ENCODE data around the gene GPC5.

The GPC5 gene

GRCh38 chr13:92412481-92412880, 1014.1 kb downstream of the GPC5 start (continued):
- no peak for TF ChIP-seq ZNF510 (tag by site-specific recombination; IDR thresholded peaks at IDR 0.05; ENCODE audit: insufficient replicate concordance)

GRCh38 chr13:92412996-92413395, 1014.6 kb downstream of the GPC5 start:
- Histone ChIP-seq H3K36me3 (ENCODE audit: control insufficient read depth in 2 of 2, insufficient read depth in 1 of 2, low read length in 2 of 2) (no peaks in the 10 kb centered on the region), H3K9me3 (ENCODE audit: control insufficient read depth, insufficient read depth, low read depth, low read length) (no peaks in the 10 kb centered on the region), H3K27ac (ENCODE audit: extremely low read depth, low read depth, low read length) (no peak overlapping the region), H3K4me3 (ENCODE audit: low read depth, low read length) (no peak overlapping the region), H3K4me1 (ENCODE audit: control insufficient read depth, insufficient read depth, low read length) (no peaks in the 10 kb centered on the region)
- ChIA-PET POLR2A (no interaction called here), CTCF (no interaction called here)
- TF ChIP-seq KLF7 (tag by site-specific recombination; IDR thresholded peaks at IDR 0.05; ENCODE audit: borderline replicate concordance) (no peak), ZNF404 (tag by site-specific recombination; IDR thresholded peaks at IDR 0.05) (no peak), MYNN (tag by site-specific recombination; IDR thresholded peaks at IDR 0.05; ENCODE audit: borderline replicate concordance) (no peak), MEIS1 (CRISPR knock-in tag; IDR thresholded peaks at IDR 0.05; ENCODE audit: borderline replicate concordance) (no peak), ZNF426 (tag by site-specific recombination; IDR thresholded peaks at IDR 0.05) (no peak), ZFP37 (tag by site-specific recombination; IDR thresholded peaks at IDR 0.05) (no peak), ZNF510 (tag by site-specific recombination; IDR thresholded peaks at IDR 0.05; ENCODE audit: insufficient replicate concordance) (no peak), ZNF223 (tag by site-specific recombination; IDR thresholded peaks at IDR 0.05) (no peak), ZNF792 (tag by site-specific recombination; IDR thresholded peaks at IDR 0.05) (no peak), KLF16 (tag by site-specific recombination; IDR thresholded peaks at IDR 0.05) (no peak), ZNF423 (tag by site-specific recombination; IDR thresholded peaks at IDR 0.05) (no peak), ZNF530 (tag by site-specific recombination; IDR thresholded peaks at IDR 0.05; ENCODE audit: low read depth) (no peak), ZNF768 (tag by site-specific recombination; IDR thresholded peaks at IDR 0.05) (no peak), ZNF776 (tag by site-specific recombination; IDR thresholded peaks at IDR 0.05; ENCODE audit: borderline replicate concordance) (no peak), GLI4 (tag by site-specific recombination; IDR thresholded peaks at IDR 0.05) (no peak), ZNF292 (tag by site-specific recombination; IDR thresholded peaks at IDR 0.05; ENCODE audit: borderline replicate concordance, low read depth) (no peak)

- Histone ChIP-seq H3K4me3 (ENCODE audit: low read depth, low read length) (no peak overlapping the region), H3K27ac (ENCODE audit: extremely low read depth, low read depth, low read length) (no peak overlapping the region), H3K36me3 (ENCODE audit: control insufficient read depth in 2 of 2, insufficient read depth in 1 of 2, low read length in 2 of 2) (no peaks in the 10 kb centered on the region), H3K9me3 (ENCODE audit: control insufficient read depth, insufficient read depth, low read depth, low read length) (no peaks in the 10 kb centered on the region), H3K4me1 (ENCODE audit: control insufficient read depth, insufficient read depth, low read length) (no peaks in the 10 kb centered on the region)
- CTCF ChIA-PET, result no interaction called here
- TF ChIP-seq TCF7L2 (IDR thresholded peaks at IDR 0.05; ENCODE audit: borderline replicate concordance, low read depth, low read length) (peak; percentile 53; the same call in 1 of the 2 replicates), ZNF549 (tag by site-specific recombination; IDR thresholded peaks at IDR 0.05) (no peak)
- POLR2A ChIA-PET, result no interaction called here
Measured at GRCh38 chr13:92413452-92413851, 1015.0 kb downstream of the GPC5 start.

GRCh38 chr13:92414851-92415250, 1016.4 kb downstream of the GPC5 start:
- no peak overlapping the region for H3K4me3 ChIP-seq (ENCODE audit: low read depth, low read length)
- TF ChIP-seq ZBTB20 (tag by site-specific recombination; IDR thresholded peaks at IDR 0.05) (no peak), ZNF202 (tag by site-specific recombination; IDR thresholded peaks at IDR 0.05; ENCODE audit: borderline replicate concordance) (no peak), ZNF530 (tag by site-specific recombination; IDR thresholded peaks at IDR 0.05; ENCODE audit: low read depth) (no peak), ZNF112 (tag by site-specific recombination; IDR thresholded peaks at IDR 0.05) (no peak), KLF10 (tag by site-specific recombination; IDR thresholded peaks at IDR 0.05) (no peak), ZNF169 (tag by site-specific recombination; IDR thresholded peaks at IDR 0.05) (no peak), HOXC10 (CRISPR knock-in tag; IDR thresholded peaks at IDR 0.05) (no peak), EGR2 (tag by site-specific recombination; IDR thresholded peaks at IDR 0.05; ENCODE audit: low read depth) (no peak), ZNF274 (IDR thresholded peaks at IDR 0.05; ENCODE audit: low read length) (no peak), ZNF274 (tag by site-specific recombination; IDR thresholded peaks at IDR 0.05; ENCODE audit: borderline replicate concordance) (no peak), ZNF214 (tag by site-specific recombination; IDR thresholded peaks at IDR 0.05; ENCODE audit: borderline replicate concordance) (no peak), ZNF707 (tag by site-specific recombination; IDR thresholded peaks at IDR 0.05) (no peak), ZNF645 (tag by site-specific recombination; IDR thresholded peaks at IDR 0.05) (no peak)
- TF ChIP-seq, protein P1, sequence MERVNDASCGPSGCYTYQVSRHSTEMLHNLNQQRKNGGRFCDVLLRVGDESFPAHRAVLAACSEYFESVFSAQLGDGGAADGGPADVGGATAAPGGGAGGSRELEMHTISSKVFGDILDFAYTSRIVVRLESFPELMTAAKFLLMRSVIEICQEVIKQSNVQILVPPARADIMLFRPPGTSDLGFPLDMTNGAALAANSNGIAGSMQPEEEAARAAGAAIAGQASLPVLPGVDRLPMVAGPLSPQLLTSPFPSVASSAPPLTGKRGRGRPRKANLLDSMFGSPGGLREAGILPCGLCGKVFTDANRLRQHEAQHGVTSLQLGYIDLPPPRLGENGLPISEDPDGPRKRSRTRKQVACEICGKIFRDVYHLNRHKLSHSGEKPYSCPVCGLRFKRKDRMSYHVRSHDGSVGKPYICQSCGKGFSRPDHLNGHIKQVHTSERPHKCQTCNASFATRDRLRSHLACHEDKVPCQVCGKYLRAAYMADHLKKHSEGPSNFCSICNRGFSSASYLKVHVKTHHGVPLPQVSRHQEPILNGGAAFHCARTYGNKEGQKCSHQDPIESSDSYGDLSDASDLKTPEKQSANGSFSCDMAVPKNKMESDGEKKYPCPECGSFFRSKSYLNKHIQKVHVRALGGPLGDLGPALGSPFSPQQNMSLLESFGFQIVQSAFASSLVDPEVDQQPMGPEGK (tag by site-specific recombination; IDR thresholded peaks at IDR 0.05), result no peak
- POLR2A ChIA-PET, result no interaction called here
- no peak overlapping the region for H3K27ac ChIP-seq (ENCODE audit: extremely low read depth, low read depth, low read length)
- no peaks in the 10 kb centered on the region for H3K4me1 ChIP-seq (ENCODE audit: control insufficient read depth, insufficient read depth, low read length)
- H3K36me3 ChIP-seq (ENCODE audit: control insufficient read depth in 2 of 2, insufficient read depth in 1 of 2, low read length in 2 of 2), result no peaks in the 10 kb centered on the region
- no peaks in the 10 kb centered on the region for H3K9me3 ChIP-seq (ENCODE audit: control insufficient read depth, insufficient read depth, low read depth, low read length)
- CTCF ChIA-PET, result no interaction called here

Measured in HEK293 (cell line).